H1 (cell line): ENCODE data around the gene ADNP2. TPM values are rescaled to one million over a fixed set of nuclear protein-coding genes. Genes with fewer than 3 reads are reported as not detected.

ENCODE experiments used
- CTCF ChIA-PET: fragments of 300-600 bp; sonication (Branson Sonifier 250); formaldehyde crosslinking; loops from one replicate; lab custom pipeline; 2021; ENCODE audit not compliant: partially characterized antibody; lab: Charles Lee
- POLR2A ChIA-PET: fragments of 300-600 bp; sonication (Branson Sonifier 250); formaldehyde crosslinking; loops from one replicate; lab custom pipeline; 2021; ENCODE audit warnings: inconsistent platforms; ENCODE audit not compliant: partially characterized antibody; lab: Charles Lee
- DNase-seq, 2 experiments: peaks; one replicate each; pipeline versions ENCODE4 v3.0.0 to v3.0.0-alpha.2; 2010 to 2022; ENCODE audit warnings: low spot score in 2 of 2, low read depth in 1 of 2, mixed read lengths in 1 of 2
- FAIRE-seq: peaks from 2 replicates; lab custom pipeline; 2011; peaks lifted over from hg19 to GRCh38; lab: Jason Lieb, UNC
- H2AFZ ChIP-seq: 2 replicates; pipeline ENCODE4 v1.8.1; 2012; ENCODE audit warnings: low read length, inconsistent platforms
- H2AK5ac ChIP-seq: 2 replicates; pipeline ENCODE4 v1.6.1; 2013; ENCODE audit warnings: low read depth, low read length
- H2BK120ac ChIP-seq: replicated peaks from 2 replicates; pipeline ENCODE3; 2013; ENCODE audit warnings: low read depth, low read length, inconsistent platforms
- H2BK12ac ChIP-seq: 2 replicates; pipeline ENCODE4 v1.6.1; 2013; ENCODE audit warnings: low read depth, low read length
- H2BK15ac ChIP-seq: 2 replicates; pipeline ENCODE4 v1.6.1; 2013; ENCODE audit warnings: low read length
- H2BK20ac ChIP-seq: 2 replicates; pipeline ENCODE4 v1.6.1; 2013; ENCODE audit warnings: low read length
- H2BK5ac ChIP-seq: 2 replicates; pipeline ENCODE4 v1.6.1; 2013; ENCODE audit warnings: low read depth, low read length
- H3K14ac ChIP-seq: 2 replicates; pipeline ENCODE4 v1.6.1; 2013; ENCODE audit warnings: inconsistent platforms; ENCODE audit not compliant: insufficient read length
- H3K18ac ChIP-seq: 2 replicates; pipeline ENCODE4 v1.6.1; 2013; ENCODE audit warnings: low read length; ENCODE audit errors: extremely low read depth
- H3K23ac ChIP-seq: 2 replicates; pipeline ENCODE4 v1.6.1; 2013; ENCODE audit warnings: inconsistent platforms; ENCODE audit not compliant: insufficient read length
- H3K23me2 ChIP-seq: 2 replicates; pipeline ENCODE4 v1.6.1; 2013; ENCODE audit warnings: low read depth, low read length
- H3K27ac ChIP-seq: 2 replicates; pipeline ENCODE4 v1.6.1; 2011; ENCODE audit warnings: low read depth, low read length, inconsistent platforms
- H3K27me3 ChIP-seq, 4 experiments: replicated peaks in 1 of 4; 1 replicate in 1 of 4; 2 replicates in 3 of 4; pipeline versions ENCODE4 v1.6.1 to v1.8.1; 2011 to 2013; ENCODE audit warnings: low read length in 3 of 4, mild to moderate bottlenecking in 3 of 4, inconsistent platforms in 2 of 4, mixed read lengths in 2 of 4, moderate library complexity in 1 of 4; ENCODE audit not compliant: control insufficient read depth in 3 of 4, insufficient read depth in 3 of 4; ENCODE audit errors: extremely low read depth in 1 of 4
- H3K36me3 ChIP-seq, 4 experiments: 2 replicates each; pipeline versions ENCODE4 v1.6.1 to v1.8.1; 2011 to 2013; ENCODE audit warnings: mild to moderate bottlenecking in 4 of 4, low read length in 3 of 4, moderate library complexity in 2 of 4, control low read depth in 1 of 4, inconsistent platforms in 1 of 4; ENCODE audit not compliant: insufficient read depth in 4 of 4, control insufficient read depth in 2 of 4
- H3K4ac ChIP-seq: replicated peaks from 2 replicates; pipeline ENCODE3; 2013; ENCODE audit warnings: low read length, low read depth, mixed read lengths, inconsistent platforms; ENCODE audit not compliant: insufficient read length
- H3K4me1 ChIP-seq, 4 experiments: replicated peaks in 1 of 4; 1 replicate in 1 of 4; 2 replicates in 3 of 4; pipeline versions ENCODE4 v1.6.1 to v1.8.1; 2011 to 2013; ENCODE audit warnings: low read length in 3 of 4, inconsistent platforms in 2 of 4, mixed read lengths in 1 of 4; ENCODE audit not compliant: insufficient read depth in 4 of 4, control insufficient read depth in 3 of 4
- H3K4me2 ChIP-seq, 2 experiments: 2 replicates each; pipeline versions ENCODE4 v1.6.1 to v1.8.1; 2011 to 2013; ENCODE audit warnings: low read depth in 2 of 2, low read length in 2 of 2, control low read depth in 1 of 2, inconsistent platforms in 1 of 2, mild to moderate bottlenecking in 1 of 2; ENCODE audit not compliant: insufficient read depth in 1 of 2
- H3K4me3 ChIP-seq, 4 experiments: fragments of 200-600, 300-600 bp in 1 of 4; sonication (generic), shearing (Covaris generic), sonication (Bioruptor Twin) in 1 of 4; 2 replicates each; pipeline versions ENCODE4 v1.5.1 to v1.8.1; 2011 to 2016; ENCODE audit warnings: low read length in 4 of 4, low read depth in 3 of 4, control low read depth in 2 of 4, inconsistent platforms in 2 of 4, mild to moderate bottlenecking in 2 of 4, mixed read lengths in 1 of 4, moderate library complexity in 1 of 4; ENCODE audit not compliant: insufficient read depth in 2 of 4; ENCODE audit errors: extremely low read depth in 1 of 4
- H3K56ac ChIP-seq: replicated peaks from 2 replicates; pipeline ENCODE3; 2013; ENCODE audit warnings: low read depth, mild to moderate bottlenecking, mixed read lengths, low read length, inconsistent platforms; ENCODE audit not compliant: insufficient read length
- H3K79me1 ChIP-seq: 2 replicates; pipeline ENCODE4 v1.6.1; 2013; ENCODE audit warnings: low read depth, low read length, control low read depth
- H3K79me2 ChIP-seq, 2 experiments: 2 replicates each; pipeline versions ENCODE4 v1.6.1 to v1.8.1; 2012 to 2013; ENCODE audit warnings: low read length in 2 of 2, mild to moderate bottlenecking in 2 of 2, inconsistent platforms in 1 of 2; ENCODE audit not compliant: insufficient read depth in 2 of 2, control insufficient read depth in 1 of 2
- H3K9ac ChIP-seq, 4 experiments: replicated peaks in 1 of 4; 1 replicate in 1 of 4; 2 replicates in 3 of 4; pipeline versions ENCODE4 v1.6.1 to v1.8.1; 2011 to 2013; ENCODE audit warnings: low read depth in 3 of 4, low read length in 3 of 4, control low read depth in 2 of 4, mild to moderate bottlenecking in 2 of 4, moderate library complexity in 2 of 4, inconsistent platforms in 1 of 4; ENCODE audit errors: extremely low read depth in 1 of 4
- H3K9me3 ChIP-seq, 2 experiments: 2 replicates each; pipeline versions ENCODE4 v1.6.1 to v1.8.1; 2012 to 2013; ENCODE audit warnings: mild to moderate bottlenecking in 2 of 2, moderate library complexity in 2 of 2, control low read depth in 1 of 2, inconsistent platforms in 1 of 2, low read depth in 1 of 2, low read length in 1 of 2, mixed read lengths in 1 of 2; ENCODE audit not compliant: insufficient read depth in 2 of 2
- H4K20me1 ChIP-seq, 2 experiments: replicated peaks in 1 of 2; 2 replicates each; pipeline versions ENCODE3 to v1.8.1; 2011 to 2013; ENCODE audit warnings: inconsistent platforms in 2 of 2, low read length in 2 of 2, mild to moderate bottlenecking in 1 of 2; ENCODE audit not compliant: insufficient read depth in 2 of 2, control insufficient read depth in 1 of 2
- H4K5ac ChIP-seq: 2 replicates; pipeline ENCODE4 v1.6.1; 2013; ENCODE audit warnings: low read length, low read depth, mixed read lengths, inconsistent platforms; ENCODE audit not compliant: insufficient read length
- H4K8ac ChIP-seq: 2 replicates; pipeline ENCODE4 v1.8.0; 2013; ENCODE audit warnings: mild to moderate bottlenecking, moderate library complexity, low read length, inconsistent platforms; ENCODE audit not compliant: insufficient read depth; ENCODE audit errors: extremely low read depth
- H4K91ac ChIP-seq: replicated peaks from 2 replicates; pipeline ENCODE3; 2013; ENCODE audit warnings: low read length, mixed read lengths, inconsistent platforms; ENCODE audit not compliant: insufficient read length
- BRCA1 ChIP-seq: IDR thresholded peaks from 2 replicates; pipeline ENCODE4 v1.6.1; 2012; ENCODE audit warnings: low read depth, low read length, improper control_type of control experiment
- WGBS, 2 experiments: shearing (Covaris generic) in 1 of 2; methylation state at CpG; one replicate each; pipeline versions ENCODE4 v1.1.6 to v1.1.7; 2013 to 2015; ENCODE audit warnings: low lambda C conversion rate in 2 of 2, mixed read lengths in 2 of 2, inconsistent platforms in 1 of 2, low coverage in 1 of 2, missing lambda C conversion rate in 1 of 2; ENCODE audit not compliant: insufficient replicate concordance in 2 of 2, insufficient coverage in 1 of 2, insufficient read length in 1 of 2; ENCODE audit errors: extremely low coverage in 1 of 2, missing lambda C conversion rate in 1 of 2; 5-methylcytosine and 5-hydroxymethylcytosine counted together
- polyA plus RNA-seq, 7 experiments: library from polyadenylated mRNA; depleted of rRNA in 3 of 7; stranded (reverse) in 5 of 7; unstranded in 2 of 7; fragments of >200 nt in 5 of 7; fragments of 200-250 nt in 2 of 7; gene quantifications; 1 replicate in 5 of 7; 2 replicates in 1 of 7; 4 replicates in 1 of 7; pipeline versions ENCODE4 v1.2.1 to v1.2.3, GENCODE V29; 2011 to 2013; ENCODE audit warnings: missing spikeins in 2 of 7, mixed read lengths in 2 of 7
- total RNA-seq: library from RNA; stranded (reverse); fragmentation: NEBNext Ultra II Directional; extraction: Animal tissue kit (Norgen Biotek cat#: 25700); gene quantifications from 2 replicates; pipeline ENCODE4 v1.2.1, GENCODE V29; 2021
- TF ChIP-seq, protein P1 (sequence below): IDR thresholded peaks from 2 replicates; pipeline ENCODE4 v1.6.1; 2012; ENCODE audit warnings: inconsistent platforms

ADNP2 gene
- total and polyA plus RNA-seq, 2 of the 8 experiments (the other 6 are each of a cell fraction or from before 2014, with no cell fraction given): 25.1 to 61.6 TPM

DNA sequence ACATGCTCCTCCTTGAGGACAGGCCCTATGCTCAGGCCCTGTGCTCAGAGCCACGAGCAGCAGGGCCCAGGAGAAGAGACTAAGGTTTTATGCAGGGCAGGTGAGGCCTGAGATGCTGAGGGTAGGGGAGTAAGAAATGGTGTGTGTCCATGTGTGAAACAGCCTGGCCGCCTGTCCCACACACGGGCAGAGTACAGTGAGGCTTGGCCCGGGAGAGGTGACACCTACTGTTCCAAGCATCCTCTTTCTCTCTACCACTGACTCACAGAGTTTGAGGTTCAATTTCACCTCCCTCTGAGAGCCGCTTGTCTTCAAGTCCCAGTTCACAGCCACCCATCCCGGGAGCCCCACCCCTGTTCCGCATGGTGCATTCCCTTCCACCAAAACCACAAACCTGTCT, 54.1 kb downstream of the ADNP2 start:
- Histone ChIP-seq H2BK20ac (no peak overlapping the region), H2BK5ac (no peak overlapping the region), H3K4me2 (no peak overlapping the region), H3K4me1 (no peaks in the 10 kb centered on the region), H2BK12ac (no peak overlapping the region), H3K4me3 (no peak overlapping the region), H3K14ac (no peak overlapping the region), H3K9me3 (no peaks in the 10 kb centered on the region; a peak in 1 of 4 replicates), H3K4ac (no peak overlapping the region), H2BK15ac (no peak overlapping the region), H3K23me2 (no peaks in the 10 kb centered on the region), H3K18ac (no peak overlapping the region), H3K56ac (no peak overlapping the region), H2AK5ac (no peak overlapping the region), H3K27ac (no peak overlapping the region), H4K20me1 (peaks cover 0 to 10% of the 10 kb centered on the region in 2 experiments), H3K23ac (no peak overlapping the region), H4K91ac (no peak overlapping the region), H3K9ac (no peak overlapping the region), H2BK120ac (no peak overlapping the region), H4K8ac (no peak overlapping the region), H3K27me3 (no peaks in the 10 kb centered on the region), H3K79me1 (no peaks in the 10 kb centered on the region; the same call in 1 of the 2 replicates), H4K5ac (no peak overlapping the region), H2AFZ (no peak overlapping the region), H3K79me2 (no peaks in the 10 kb centered on the region), H3K36me3 (peaks cover 0 to 9% (median 0%) of the 10 kb centered on the region in 4 experiments; a peak in 3 of 8 replicates)
- DNase-seq (no peak), FAIRE-seq (no peak)
- WGBS, 2 experiments: 92% methylated on average over 7 of the region's 7 CpGs; no CpG with 5 or more reads in 1 of the 2 experiments
- ChIA-PET POLR2A (no interaction called here), CTCF (interaction anchor here (6.9 to 10.1 kb wide), 2 partner anchors 9 to 87 kb away, joined by 30 to 124 read pairs; partner anchors contain the start of gene PARD6G)
- TF ChIP-seq, protein P1, sequence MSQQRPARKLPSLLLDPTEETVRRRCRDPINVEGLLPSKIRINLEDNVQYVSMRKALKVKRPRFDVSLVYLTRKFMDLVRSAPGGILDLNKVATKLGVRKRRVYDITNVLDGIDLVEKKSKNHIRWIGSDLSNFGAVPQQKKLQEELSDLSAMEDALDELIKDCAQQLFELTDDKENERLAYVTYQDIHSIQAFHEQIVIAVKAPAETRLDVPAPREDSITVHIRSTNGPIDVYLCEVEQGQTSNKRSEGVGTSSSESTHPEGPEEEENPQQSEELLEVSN: peak; percentile 49; the same call in 1 of the 2 replicates
- TF ChIP-seq BRCA1: no peak
